ENCODE measurements around the gene USP12. TPM values are rescaled to one million over a fixed set of nuclear protein-coding genes. Genes with fewer than 3 reads are reported as not detected.
"Not testable (repeated sequence)": the region's sequence is repeated elsewhere in the genome, so short reads cannot be mapped to it uniquely, and the experiment has no call there.

The USP12 gene
- total RNA-seq, 4 donors from 2014 or later, result 23.0 to 30.9 (median 26.9) TPM

DNA sequence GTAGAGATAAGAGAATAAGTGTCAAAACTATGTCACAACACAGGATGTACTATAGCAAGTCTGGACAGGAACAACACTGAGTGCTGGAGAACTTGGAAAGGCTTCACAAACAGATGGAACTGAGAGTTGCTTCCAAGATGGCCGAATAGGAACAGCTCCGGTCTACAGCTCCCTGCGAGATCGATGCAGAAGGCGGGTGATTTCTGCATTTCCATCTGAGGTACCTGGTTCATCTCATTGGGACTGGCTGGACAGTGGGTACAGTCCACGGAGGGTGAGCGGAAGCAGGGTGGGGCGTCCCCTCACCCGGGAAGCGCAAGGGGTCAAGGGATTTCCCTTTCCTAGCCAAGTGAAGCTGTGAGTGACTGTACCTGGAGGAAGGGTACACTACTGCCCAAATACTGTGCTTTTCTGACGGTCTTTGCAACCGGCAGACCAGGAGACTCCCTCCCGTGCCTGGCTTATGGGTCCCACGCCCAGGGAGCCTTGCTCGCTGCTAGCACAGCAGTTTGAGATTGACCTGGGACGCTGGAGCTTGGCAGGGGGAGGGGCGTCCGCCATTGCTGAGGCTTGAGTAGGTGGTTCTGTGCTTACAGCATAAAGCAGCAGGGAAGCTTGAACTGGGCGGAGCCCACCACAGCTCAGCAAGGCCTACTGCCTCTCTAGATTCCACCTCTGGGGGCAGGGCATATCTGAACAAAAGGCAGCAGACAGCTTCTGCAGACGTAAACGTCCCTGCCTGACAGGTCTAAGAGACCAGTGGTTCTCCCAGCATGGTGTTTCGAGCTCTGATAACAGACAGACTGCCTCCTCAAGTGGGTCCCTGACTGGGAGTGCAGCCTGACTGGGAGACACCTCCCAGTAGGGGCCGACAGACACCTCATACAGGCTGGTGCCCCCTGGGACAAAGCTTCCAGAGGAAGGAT lies 46.0 kb downstream of the USP12 start:
- H3K4me3 ChIP-seq (ENCODE audit: low read depth, poor library complexity, severe bottlenecking), result no peak overlapping the region
- DNase-seq (ENCODE audit: low spot score in 2 of 2), result peak in 1 of 2 donors; percentile 40
- TF ChIP-seq POLR2A (IDR thresholded peaks at IDR 0.05), result no peak
- TF ChIP-seq, protein P1, sequence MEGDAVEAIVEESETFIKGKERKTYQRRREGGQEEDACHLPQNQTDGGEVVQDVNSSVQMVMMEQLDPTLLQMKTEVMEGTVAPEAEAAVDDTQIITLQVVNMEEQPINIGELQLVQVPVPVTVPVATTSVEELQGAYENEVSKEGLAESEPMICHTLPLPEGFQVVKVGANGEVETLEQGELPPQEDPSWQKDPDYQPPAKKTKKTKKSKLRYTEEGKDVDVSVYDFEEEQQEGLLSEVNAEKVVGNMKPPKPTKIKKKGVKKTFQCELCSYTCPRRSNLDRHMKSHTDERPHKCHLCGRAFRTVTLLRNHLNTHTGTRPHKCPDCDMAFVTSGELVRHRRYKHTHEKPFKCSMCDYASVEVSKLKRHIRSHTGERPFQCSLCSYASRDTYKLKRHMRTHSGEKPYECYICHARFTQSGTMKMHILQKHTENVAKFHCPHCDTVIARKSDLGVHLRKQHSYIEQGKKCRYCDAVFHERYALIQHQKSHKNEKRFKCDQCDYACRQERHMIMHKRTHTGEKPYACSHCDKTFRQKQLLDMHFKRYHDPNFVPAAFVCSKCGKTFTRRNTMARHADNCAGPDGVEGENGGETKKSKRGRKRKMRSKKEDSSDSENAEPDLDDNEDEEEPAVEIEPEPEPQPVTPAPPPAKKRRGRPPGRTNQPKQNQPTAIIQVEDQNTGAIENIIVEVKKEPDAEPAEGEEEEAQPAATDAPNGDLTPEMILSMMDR (IDR thresholded peaks at IDR 0.05), result no peak
- intact Hi-C loops (cut with DNase I; ENCODE audit: low total_unique reads), result no loop called here
- WGBS, 2 donors, result 67 to 69% methylated on average over 22 to 23 of the region's 23 CpGs

DNA sequence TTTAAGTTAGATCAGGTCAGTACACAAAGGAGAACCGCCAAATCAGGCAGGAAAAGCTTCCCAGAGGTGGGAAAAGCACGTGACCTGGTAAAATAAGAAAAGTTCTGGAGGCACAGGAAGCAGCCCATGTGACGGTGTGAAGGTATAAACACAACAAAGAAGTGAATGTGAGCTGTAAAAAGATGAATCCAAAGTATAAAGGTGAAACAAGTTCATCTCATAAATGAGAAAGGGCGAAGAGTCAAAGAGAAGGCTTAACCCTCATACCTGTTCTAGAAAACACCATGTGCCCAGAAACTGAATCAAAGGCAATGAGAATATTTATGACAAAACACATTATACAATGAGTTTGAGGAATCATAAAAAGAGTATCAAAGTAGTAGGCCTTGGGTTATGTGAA lies 47.0 kb downstream of the USP12 start:
- intact Hi-C loops (cut with DNase I; ENCODE audit: low total_unique reads), result no loop called here
- WGBS, 2 donors, result 78 to 90% methylated on average over 4 of the region's 4 CpGs
- DNase-seq (ENCODE audit: low spot score in 2 of 2), result no peak
- no peak overlapping the region for H3K4me3 ChIP-seq (ENCODE audit: low read depth, poor library complexity, severe bottlenecking)
- no peak for TF ChIP-seq POLR2A (IDR thresholded peaks at IDR 0.05)
- TF ChIP-seq, protein P1 (IDR thresholded peaks at IDR 0.05), result no peak

DNA sequence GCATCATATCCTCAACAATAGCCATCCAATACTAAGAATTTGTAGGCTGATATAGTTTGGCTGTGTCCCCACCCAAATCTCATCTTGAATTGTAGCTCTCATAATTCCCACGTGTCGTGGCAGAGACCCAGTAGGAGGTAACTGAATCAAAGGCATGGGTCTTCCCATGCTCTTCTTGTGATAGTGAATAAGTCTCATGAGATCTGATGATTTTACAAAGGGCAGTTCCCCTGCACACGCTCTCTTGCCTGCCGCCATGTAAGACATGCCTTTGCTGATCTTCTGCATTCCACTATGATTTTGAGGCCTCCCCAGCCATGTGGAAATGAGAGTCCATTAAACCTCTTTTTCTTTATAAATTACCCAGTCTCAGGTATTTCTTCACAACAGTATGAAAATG lies 48.2 kb downstream of the USP12 start:
- WGBS, 2 donors, result 84 to 89% methylated on average over 4 of the region's 4 CpGs
- intact Hi-C loops (cut with DNase I; ENCODE audit: low total_unique reads); H3K4me3 ChIP-seq (ENCODE audit: low read depth, poor library complexity, severe bottlenecking); DNase-seq (ENCODE audit: low spot score in 2 of 2): not testable (repeated sequence)

DNA sequence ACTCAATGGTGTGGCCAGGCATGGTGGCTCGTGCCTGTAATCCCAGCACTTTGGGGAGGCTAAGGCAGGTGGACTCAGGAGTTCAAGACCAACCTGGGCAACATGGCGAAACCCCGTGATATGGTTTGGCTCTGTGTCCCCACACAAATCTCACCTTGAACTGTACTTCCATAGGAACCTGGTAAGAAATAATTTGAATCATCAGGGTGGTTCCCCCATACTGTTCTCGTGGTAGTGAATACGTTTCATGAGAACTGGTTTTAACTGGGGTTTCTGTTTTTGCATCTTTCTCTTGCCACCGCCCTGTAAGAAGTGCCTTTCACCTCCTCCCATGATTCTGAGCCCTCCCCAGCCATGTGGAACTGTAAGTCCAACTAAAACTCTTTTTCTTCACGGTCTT lies 49.6 kb downstream of the USP12 start:
- WGBS, 2 donors, result 93 to 96% methylated on average over 7 of the region's 7 CpGs
- H3K4me3 ChIP-seq (ENCODE audit: low read depth, poor library complexity, severe bottlenecking), result no peak overlapping the region
- DNase-seq (ENCODE audit: low spot score in 2 of 2), result no peak
- no peak for TF ChIP-seq POLR2A (IDR thresholded peaks at IDR 0.05)
- TF ChIP-seq, protein P1 (IDR thresholded peaks at IDR 0.05), result no peak
- intact Hi-C loops (cut with DNase I; ENCODE audit: low total_unique reads), result no loop called here

DNA sequence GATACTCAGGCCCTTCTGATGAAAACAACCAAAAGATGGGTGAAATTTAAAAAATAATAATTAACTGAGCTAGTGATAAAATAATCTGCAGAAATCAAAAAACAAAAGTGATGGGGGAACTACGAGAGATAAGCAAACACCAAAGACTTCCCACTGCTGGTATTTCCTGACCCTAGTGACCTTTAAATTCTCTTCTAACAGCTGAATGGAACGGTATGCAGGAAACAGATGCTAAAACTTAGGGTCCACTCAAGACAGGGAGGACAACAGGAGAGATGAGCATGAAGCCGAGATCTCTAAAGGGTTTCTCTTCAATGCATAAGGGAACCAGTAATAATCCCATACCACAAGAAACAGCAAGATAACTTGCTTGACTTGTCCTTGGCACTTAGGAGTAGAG lies 50.8 kb downstream of the USP12 start:
- H3K4me3 ChIP-seq (ENCODE audit: low read depth, poor library complexity, severe bottlenecking), result no peak overlapping the region
- TF ChIP-seq, protein P1 (IDR thresholded peaks at IDR 0.05), result no peak
- TF ChIP-seq POLR2A (IDR thresholded peaks at IDR 0.05), result no peak
- DNase-seq (ENCODE audit: low spot score in 2 of 2), result no peak
- WGBS, 2 donors, result 37 to 63% methylated on average over 3 of the region's 3 CpGs
- intact Hi-C loops (cut with DNase I; ENCODE audit: low total_unique reads), result no loop called here

DNA sequence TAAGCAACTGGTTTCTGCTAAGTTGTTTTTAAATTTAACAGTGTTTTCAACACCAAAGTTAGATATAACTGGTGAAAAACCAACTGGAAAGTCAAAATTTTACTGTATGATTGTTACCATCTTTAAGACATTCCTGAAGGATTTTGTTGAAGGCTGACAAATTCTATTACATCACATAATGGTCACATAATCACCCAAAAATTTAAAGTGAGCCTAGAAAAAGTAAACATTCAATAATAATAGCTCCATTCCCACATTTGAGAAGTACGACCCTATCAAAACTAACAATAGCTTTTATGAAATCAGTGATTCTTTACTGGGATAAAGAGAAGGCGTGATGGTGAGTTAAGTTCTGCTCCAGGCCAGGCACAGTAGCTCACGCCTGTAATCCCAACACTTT lies 51.6 kb downstream of the USP12 start:
- intact Hi-C loops (cut with DNase I; ENCODE audit: low total_unique reads), result no loop called here
- TF ChIP-seq POLR2A (IDR thresholded peaks at IDR 0.05), result no peak
- TF ChIP-seq, protein P1 (IDR thresholded peaks at IDR 0.05), result no peak
- WGBS, 2 donors, result 93 to 95% methylated on average over 3 of the region's 3 CpGs

More for the DNA sequence above, 51.6 kb downstream of the USP12 start:
- no peak overlapping the region for H3K4me3 ChIP-seq (ENCODE audit: low read depth, poor library complexity, severe bottlenecking)
- no peak for DNase-seq (ENCODE audit: low spot score in 2 of 2)
